ENCODE results near the gene PCDHB16. TPM values are rescaled to one million over a fixed set of nuclear protein-coding genes. Genes with fewer than 3 reads are reported as not detected.
"Not testable (repeated sequence)": the region's sequence is repeated elsewhere in the genome, so short reads cannot be mapped to it uniquely, and the experiment has no call there.

PCDHB16 gene
- total and polyA plus RNA-seq, 2 of the 13 experiments (the other 11 are each of a cell fraction or from before 2014, with no cell fraction given): 0.60 to 0.66 TPM

- no peak overlapping the region for H3K9ac ChIP-seq (ENCODE audit: insufficient read depth, low read depth, low read length)
- intact Hi-C loops (cut with micrococcal nuclease; ENCODE audit: unreplicated experiment): no loop called here
- no peaks in the 10 kb centered on the region for H3K79me2 ChIP-seq (ENCODE audit: insufficient read depth, low read length)
- no peak overlapping the region for H3K4me3 ChIP-seq (replicated peaks in 1 of 3; ENCODE audit: insufficient read depth in 1 of 3, low read depth in 2 of 3, low read length in 3 of 3)
- H3K27ac ChIP-seq (ENCODE audit: extremely low read length, insufficient read depth, low read length): no peak overlapping the region
- no peak for ATAC-seq
- no peak for FAIRE-seq
- no peaks in the 10 kb centered on the region for H3K36me3 ChIP-seq (replicated peaks in 1 of 2; ENCODE audit: control insufficient read depth in 1 of 2, insufficient read depth in 2 of 2, low read length in 2 of 2)
- TF ChIP-seq ZNF724P (CRISPR knock-in tag; IDR thresholded peaks at IDR 0.05; ENCODE audit: borderline replicate concordance) (no peak), PTBP1 (IDR thresholded peaks at IDR 0.05; ENCODE audit: low read depth, low read length, poor library complexity, severe bottlenecking) (no peak), GPBP1L1 (CRISPR knock-in tag; IDR thresholded peaks at IDR 0.05) (no peak), NR2F6 (IDR thresholded peaks at IDR 0.05) (no peak), NR2F6 (CRISPR knock-in tag; IDR thresholded peaks at IDR 0.05) (no peak), ZBTB38 (CRISPR knock-in tag; IDR thresholded peaks at IDR 0.05) (no peak), ZFP36L2 (CRISPR knock-in tag; IDR thresholded peaks at IDR 0.05) (no peak), ZNF792 (CRISPR knock-in tag; IDR thresholded peaks at IDR 0.05) (no peak), ZNF577 (CRISPR knock-in tag; IDR thresholded peaks at IDR 0.05; ENCODE audit: borderline replicate concordance, low read depth) (no peak), TRAFD1 (CRISPR knock-in tag; IDR thresholded peaks at IDR 0.05; ENCODE audit: borderline replicate concordance) (no peak)
- no peaks in the 10 kb centered on the region for H3K4me1 ChIP-seq (ENCODE audit: insufficient read depth, low read length)
- POLR2A ChIA-PET: no interaction called here
- in situ Hi-C loops (cut with HindIII; ENCODE audit: extremely low pct_ligation_motif_present, low pct_unique_long_range_greater_than_20kb): no loop called here
- CTCF ChIA-PET (ENCODE audit: low intra/inter-chr PET ratio, low total read pairs): no interaction called here
- DNase-seq (ENCODE audit: low spot score): no peak
- peaks cover 9% of the 10 kb centered on the region for H3K9me3 ChIP-seq (ENCODE audit: low read length)
- WGBS (ENCODE audit: low lambda C conversion rate): 43% methylated on average over 19 of the region's 19 CpGs
- H3K4me2 ChIP-seq (ENCODE audit: low read depth, low read length): 0 out of 2 replicates have a peak overlapping the region, but pooled peaks have one; percentile 4
- no TSS peak for BruUV-seq (replicated peaks)
- no peaks in the 10 kb centered on the region for H3K27me3 ChIP-seq (ENCODE audit: control insufficient read depth in 1 of 2, insufficient read depth in 2 of 2, low read length in 2 of 2)
- no peak overlapping the region for H2AFZ ChIP-seq (ENCODE audit: low read length)
- H4K20me1 ChIP-seq (ENCODE audit: insufficient read depth, low read length): no peaks in the 10 kb centered on the region
These were observed 46.4 kb upstream of the PCDHB16 start for GRCh38 chr5:141135718-141136266.

- POLR2A ChIA-PET: not testable (repeated sequence)
These were observed 44.8 kb upstream of the PCDHB16 start for GRCh38 chr5:141137346-141137745.

More at GRCh38 chr5:141137346-141137745, 44.8 kb upstream of the PCDHB16 start:
- CTCF ChIA-PET (ENCODE audit: low intra/inter-chr PET ratio, low total read pairs); H3K4me1 ChIP-seq (ENCODE audit: insufficient read depth, low read length); H3K9me3 ChIP-seq (ENCODE audit: low read length); DNase-seq (ENCODE audit: low spot score); H3K27me3 ChIP-seq (ENCODE audit: control insufficient read depth in 1 of 2, insufficient read depth in 2 of 2, low read length in 2 of 2); ATAC-seq; intact Hi-C loops (cut with micrococcal nuclease; ENCODE audit: unreplicated experiment); H3K4me2 ChIP-seq (ENCODE audit: low read depth, low read length); H4K20me1 ChIP-seq (ENCODE audit: insufficient read depth, low read length); H3K27ac ChIP-seq (ENCODE audit: extremely low read length, insufficient read depth, low read length); H3K79me2 ChIP-seq (ENCODE audit: insufficient read depth, low read length); H3K4me3 ChIP-seq (replicated peaks in 1 of 3; ENCODE audit: insufficient read depth in 1 of 3, low read depth in 2 of 3, low read length in 3 of 3); H3K9ac ChIP-seq (ENCODE audit: insufficient read depth, low read depth, low read length); FAIRE-seq; BruUV-seq (replicated peaks); H3K36me3 ChIP-seq (replicated peaks in 1 of 2; ENCODE audit: control insufficient read depth in 1 of 2, insufficient read depth in 2 of 2, low read length in 2 of 2); in situ Hi-C loops (cut with HindIII; ENCODE audit: extremely low pct_ligation_motif_present, low pct_unique_long_range_greater_than_20kb); H2AFZ ChIP-seq (ENCODE audit: low read length): not testable (repeated sequence)
- 29% methylated on average over 7 of the region's 34 CpGs for WGBS (ENCODE audit: low lambda C conversion rate)

Measured in HepG2 (cell line).